Testis (tissue), 2 donors: ENCODE measurements around the gene TRIM41.

ENCODE experiments used
- CTCF ChIP-seq, 3 experiments: fragments of 450-650 bp in 2 of 3; fragments of 200-600 bp in 1 of 3; sonication (generic) in 1 of 3; IDR thresholded peaks; one replicate each; pipeline ENCODE4 v1.5.1; 2016 to 2019; ENCODE audit warnings: antibody characterized with exemption in 3 of 3, mild to moderate bottlenecking in 2 of 3, moderate library complexity in 1 of 3
- POLR2A ChIP-seq: fragments of 450-650 bp; IDR thresholded peaks from one replicate; pipeline ENCODE4 v1.6.1; 2017; ENCODE audit warnings: antibody characterized with exemption, mild to moderate bottlenecking, moderate library complexity

- no peak for TF ChIP-seq CTCF (IDR thresholded peaks at IDR 0.05)
- no peak for TF ChIP-seq POLR2A
Measured at GRCh38 chr5:181195249-181195761, 27.8 kb upstream of the TRIM41 start.
